GM12878 (cell line): ENCODE measurements around the gene MAP2K4.

Experiments
- BHLHE40 ChIP-seq, 2 experiments: fragments of 450-650 bp in 1 of 2; IDR thresholded peaks; 2 replicates each; pipeline ENCODE4 v1.6.1; 2011 to 2017; ENCODE audit warnings: low read depth in 2 of 2, borderline replicate concordance in 1 of 2, improper control_type of control experiment in 1 of 2, low read length in 1 of 2, mild to moderate bottlenecking in 1 of 2
- GATAD2B ChIP-seq: fragments of 450-650 bp; conservative IDR thresholded peaks from 2 replicates; pipeline ENCODE4 v1.6.1; 2017; ENCODE audit warnings: low read depth, mild to moderate bottlenecking, moderate library complexity
- HDGF ChIP-seq: fragments of 450-650 bp; IDR thresholded peaks from 2 replicates; pipeline ENCODE4 v1.6.1; 2016; ENCODE audit warnings: antibody characterized with exemption
- KDM1A ChIP-seq: fragments of 200-600 bp; sonication (generic); IDR thresholded peaks from 2 replicates; pipeline ENCODE4 v1.6.1; 2016; ENCODE audit warnings: borderline replicate concordance
- MTA3 ChIP-seq: IDR thresholded peaks from 2 replicates; pipeline ENCODE4 v1.6.1; 2012; ENCODE audit warnings: low read length, inconsistent platforms, borderline replicate concordance
- MXI1 ChIP-seq: fragments of 150-350 bp; IDR thresholded peaks from 2 replicates; pipeline ENCODE4 v1.6.1; 2011; ENCODE audit warnings: low read depth, mild to moderate bottlenecking, inconsistent platforms, low read length, improper control_type of control experiment
- NRF1 ChIP-seq: conservative IDR thresholded peaks from 2 replicates; pipeline ENCODE4 v1.6.1; 2011; ENCODE audit warnings: mild to moderate bottlenecking, low read depth, low read length, improper control_type of control experiment
- PML ChIP-seq: IDR thresholded peaks from 2 replicates; pipeline ENCODE4 v1.6.1; 2012; ENCODE audit warnings: low read length, inconsistent platforms
- POLR2AphosphoS5 ChIP-seq: IDR thresholded peaks from 2 replicates; pipeline ENCODE4 v1.6.1; 2011; ENCODE audit warnings: mild to moderate bottlenecking, low read length, inconsistent platforms
- SREBF2 ChIP-seq: IDR thresholded peaks from 2 replicates; pipeline ENCODE4 v1.6.1; 2012; ENCODE audit warnings: mild to moderate bottlenecking, low read length
- TCF12 ChIP-seq: IDR thresholded peaks from 2 replicates; pipeline ENCODE4 v1.6.1; 2011; ENCODE audit warnings: low read depth, mild to moderate bottlenecking, low read length
- TF ChIP-seq, protein P1 (sequence below), 3 experiments: IDR thresholded peaks in 2 of 3; conservative IDR thresholded peaks in 1 of 3; 2 replicates each; pipeline ENCODE4 v1.5.1; 2011; ENCODE audit warnings: low read depth in 3 of 3, low read length in 3 of 3, mild to moderate bottlenecking in 3 of 3, control low read depth in 2 of 3, moderate library complexity in 2 of 3, inconsistent platforms in 1 of 3, mixed read lengths in 1 of 3; ENCODE audit not compliant: control insufficient read depth in 2 of 3, insufficient read depth in 1 of 3; ENCODE audit errors: extremely low read depth in 1 of 3
- TF ChIP-seq, protein P2 (sequence below): fragments of 450-650 bp; formaldehyde crosslinking; IDR thresholded peaks from 2 replicates; pipeline ENCODE4 v1.4.0; 2020; ENCODE audit warnings: mild to moderate bottlenecking, moderate library complexity

DNA sequence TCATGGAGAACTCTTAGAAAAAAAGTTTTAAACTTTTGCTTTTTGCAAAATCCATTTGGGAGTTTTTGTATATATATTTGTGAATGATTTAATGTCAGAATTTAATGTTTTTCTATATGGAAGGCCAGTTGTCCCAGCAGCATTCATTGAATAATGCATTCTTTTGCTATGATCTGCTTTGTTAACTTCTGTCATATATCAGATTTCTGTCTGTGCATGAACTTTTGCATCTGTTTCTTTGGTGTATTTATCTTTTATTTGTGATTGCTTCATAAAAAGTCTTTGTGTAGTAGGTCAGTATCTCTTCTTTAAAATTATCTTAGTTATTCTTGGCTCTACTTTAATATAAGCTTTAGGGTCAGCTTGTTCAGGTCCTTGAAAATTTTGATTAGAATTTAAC is 84.2 kb downstream of the MAP2K4 start:
- TF ChIP-seq TCF12 (no peak), NRF1 (no peak), POLR2AphosphoS5 (no peak), PML (no peak), HDGF (no peak), BHLHE40 (IDR thresholded peaks at IDR 0.05; ENCODE audit: borderline replicate concordance in 1 of 2, low read depth in 2 of 2, low read length in 1 of 2) (no peak), GATAD2B (no peak), SREBF2 (no peak), MTA3 (no peak), MXI1 (no peak), KDM1A (no peak)
- TF ChIP-seq, protein P1, sequence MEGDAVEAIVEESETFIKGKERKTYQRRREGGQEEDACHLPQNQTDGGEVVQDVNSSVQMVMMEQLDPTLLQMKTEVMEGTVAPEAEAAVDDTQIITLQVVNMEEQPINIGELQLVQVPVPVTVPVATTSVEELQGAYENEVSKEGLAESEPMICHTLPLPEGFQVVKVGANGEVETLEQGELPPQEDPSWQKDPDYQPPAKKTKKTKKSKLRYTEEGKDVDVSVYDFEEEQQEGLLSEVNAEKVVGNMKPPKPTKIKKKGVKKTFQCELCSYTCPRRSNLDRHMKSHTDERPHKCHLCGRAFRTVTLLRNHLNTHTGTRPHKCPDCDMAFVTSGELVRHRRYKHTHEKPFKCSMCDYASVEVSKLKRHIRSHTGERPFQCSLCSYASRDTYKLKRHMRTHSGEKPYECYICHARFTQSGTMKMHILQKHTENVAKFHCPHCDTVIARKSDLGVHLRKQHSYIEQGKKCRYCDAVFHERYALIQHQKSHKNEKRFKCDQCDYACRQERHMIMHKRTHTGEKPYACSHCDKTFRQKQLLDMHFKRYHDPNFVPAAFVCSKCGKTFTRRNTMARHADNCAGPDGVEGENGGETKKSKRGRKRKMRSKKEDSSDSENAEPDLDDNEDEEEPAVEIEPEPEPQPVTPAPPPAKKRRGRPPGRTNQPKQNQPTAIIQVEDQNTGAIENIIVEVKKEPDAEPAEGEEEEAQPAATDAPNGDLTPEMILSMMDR (IDR thresholded peaks at IDR 0.05 in 2 of 3, conservative IDR thresholded peaks at IDR 0.05 in 1 of 3; ENCODE audit: control insufficient read depth in 2 of 3, extremely low read depth in 1 of 3, insufficient read depth in 1 of 3, low read depth in 3 of 3, low read length in 3 of 3) = no peak
- TF ChIP-seq, protein P2, sequence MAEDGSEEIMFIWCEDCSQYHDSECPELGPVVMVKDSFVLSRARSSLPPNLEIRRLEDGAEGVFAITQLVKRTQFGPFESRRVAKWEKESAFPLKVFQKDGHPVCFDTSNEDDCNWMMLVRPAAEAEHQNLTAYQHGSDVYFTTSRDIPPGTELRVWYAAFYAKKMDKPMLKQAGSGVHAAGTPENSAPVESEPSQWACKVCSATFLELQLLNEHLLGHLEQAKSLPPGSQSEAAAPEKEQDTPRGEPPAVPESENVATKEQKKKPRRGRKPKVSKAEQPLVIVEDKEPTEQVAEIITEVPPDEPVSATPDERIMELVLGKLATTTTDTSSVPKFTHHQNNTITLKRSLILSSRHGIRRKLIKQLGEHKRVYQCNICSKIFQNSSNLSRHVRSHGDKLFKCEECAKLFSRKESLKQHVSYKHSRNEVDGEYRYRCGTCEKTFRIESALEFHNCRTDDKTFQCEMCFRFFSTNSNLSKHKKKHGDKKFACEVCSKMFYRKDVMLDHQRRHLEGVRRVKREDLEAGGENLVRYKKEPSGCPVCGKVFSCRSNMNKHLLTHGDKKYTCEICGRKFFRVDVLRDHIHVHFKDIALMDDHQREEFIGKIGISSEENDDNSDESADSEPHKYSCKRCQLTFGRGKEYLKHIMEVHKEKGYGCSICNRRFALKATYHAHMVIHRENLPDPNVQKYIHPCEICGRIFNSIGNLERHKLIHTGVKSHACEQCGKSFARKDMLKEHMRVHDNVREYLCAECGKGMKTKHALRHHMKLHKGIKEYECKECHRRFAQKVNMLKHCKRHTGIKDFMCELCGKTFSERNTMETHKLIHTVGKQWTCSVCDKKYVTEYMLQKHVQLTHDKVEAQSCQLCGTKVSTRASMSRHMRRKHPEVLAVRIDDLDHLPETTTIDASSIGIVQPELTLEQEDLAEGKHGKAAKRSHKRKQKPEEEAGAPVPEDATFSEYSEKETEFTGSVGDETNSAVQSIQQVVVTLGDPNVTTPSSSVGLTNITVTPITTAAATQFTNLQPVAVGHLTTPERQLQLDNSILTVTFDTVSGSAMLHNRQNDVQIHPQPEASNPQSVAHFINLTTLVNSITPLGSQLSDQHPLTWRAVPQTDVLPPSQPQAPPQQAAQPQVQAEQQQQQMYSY (CRISPR knock-in tag) = no peak
